NCI-H2029 (cell line): ENCODE measurements around the gene NHLRC1.
"Not testable (repeated sequence)": the region's sequence is repeated elsewhere in the genome, so short reads cannot be mapped to it uniquely, and the experiment has no call there.

ENCODE experiments used
- DNase-seq: peaks from one replicate; lab custom pipeline; 2025; lab: John Stamatoyannopoulos, UW

NHLRC1 gene

GRCh38 chr6:18122128-18123093, at the start of gene NHLRC1:
Gene NHLRC1 (minus strand): TSS chr6:18122677. CDS start chr6:18122606, 71 bp downstream.
- DNase-seq = peak; percentile 93

GRCh38 chr6:18171871-18172270, 49.4 kb upstream of the NHLRC1 start:
- DNase-seq = no peak

GRCh38 chr6:18168264-18168663, 45.8 kb upstream of the NHLRC1 start:
- no peak for DNase-seq

- no peak for DNase-seq
Measured at GRCh38 chr6:18166312-18167036, 44.0 kb upstream of the NHLRC1 start.

GRCh38 chr6:18165751-18166150, 43.3 kb upstream of the NHLRC1 start:
- no peak for DNase-seq

GRCh38 chr6:18162401-18162800, 39.9 kb upstream of the NHLRC1 start:
- no peak for DNase-seq

- no peak for DNase-seq
Measured at GRCh38 chr6:18161431-18161830, 39.0 kb upstream of the NHLRC1 start.

GRCh38 chr6:18160911-18161310, 38.4 kb upstream of the NHLRC1 start:
- DNase-seq = no peak

GRCh38 chr6:18155864-18156421, 33.5 kb upstream of the NHLRC1 start:
- DNase-seq = peak; percentile 86

GRCh38 chr6:18155150-18155863, 32.8 kb upstream of the NHLRC1 start, which contains the start of gene KDM1B:
Gene KDM1B (plus strand): TSS chr6:18155422. CDS start chr6:18159896, 4,474 bp downstream.
- peak; percentile 99 for DNase-seq

- peak; percentile 99 for DNase-seq
Measured at GRCh38 chr6:18154507-18155149, 32.2 kb upstream of the NHLRC1 start, which contains the start of gene TPMT. Gene TPMT (minus strand): TSS chr6:18155077. CDS start chr6:18149127, 5,950 bp downstream.

- no peak for DNase-seq
Measured at GRCh38 chr6:18153311-18153703, 30.8 kb upstream of the NHLRC1 start.

- no peak for DNase-seq
Measured at GRCh38 chr6:18151801-18152200, 29.3 kb upstream of the NHLRC1 start.

- not testable (repeated sequence) for DNase-seq
Measured at GRCh38 chr6:18151391-18151790, 28.9 kb upstream of the NHLRC1 start.

GRCh38 chr6:18148304-18149025, 26.0 kb upstream of the NHLRC1 start:
- no peak for DNase-seq

GRCh38 chr6:18147616-18148015, 25.1 kb upstream of the NHLRC1 start:
- no peak for DNase-seq

- no peak for DNase-seq
Measured at GRCh38 chr6:18147160-18147559, 24.7 kb upstream of the NHLRC1 start.

- DNase-seq = no peak
Measured at GRCh38 chr6:18142591-18142861, 20.0 kb upstream of the NHLRC1 start.

- peak; percentile 94 for DNase-seq
Measured at GRCh38 chr6:18141805-18142590, 19.5 kb upstream of the NHLRC1 start.
